Liver (tissue), 9 donors: ENCODE results near the gene CDKN3. TPM values are rescaled to one million over a fixed set of nuclear protein-coding genes. Genes with fewer than 3 reads are reported as not detected.

ENCODE experiments used
- DNase-seq: peaks from one replicate; pipeline ENCODE4 v3.0.0-alpha.2; 2017; ENCODE audit warnings: low spot score
- H3K27ac ChIP-seq, 2 donors: one replicate each; pipeline ENCODE4 v1.7.0; 2013; ENCODE audit warnings: inconsistent platforms in 2 of 2, low read length in 2 of 2, control low read depth in 1 of 2, low read depth in 1 of 2, mild to moderate bottlenecking in 1 of 2
- H3K27me3 ChIP-seq, 4 donors: one replicate each; pipeline versions ENCODE4 v1.6.1 to v1.7.0; 2013; ENCODE audit warnings: low read length in 3 of 4, inconsistent platforms in 1 of 4, mild to moderate bottlenecking in 1 of 4, moderate library complexity in 1 of 4; ENCODE audit not compliant: control insufficient read depth in 4 of 4, insufficient read depth in 4 of 4
- H3K36me3 ChIP-seq, 4 donors: one replicate each; pipeline versions ENCODE4 v1.6.1 to v1.7.0; 2013; ENCODE audit warnings: low read length in 3 of 4, mild to moderate bottlenecking in 3 of 4, low read depth in 1 of 4, moderate library complexity in 1 of 4; ENCODE audit not compliant: control insufficient read depth in 4 of 4, insufficient read depth in 3 of 4
- H3K4me1 ChIP-seq, 4 donors: one replicate each; pipeline versions ENCODE4 v1.6.1 to v1.7.0; 2013; ENCODE audit warnings: low read length in 3 of 4, mild to moderate bottlenecking in 3 of 4, moderate library complexity in 1 of 4; ENCODE audit not compliant: control insufficient read depth in 4 of 4, insufficient read depth in 4 of 4
- H3K4me3 ChIP-seq, 3 donors: one replicate each; pipeline versions ENCODE4 v1.6.1 to v1.7.0; 2013; ENCODE audit warnings: low read length in 3 of 3, control low read depth in 1 of 3, low read depth in 1 of 3, mild to moderate bottlenecking in 1 of 3
- H3K9ac ChIP-seq, 2 donors: one replicate each; pipeline ENCODE4 v1.7.0; 2013; ENCODE audit warnings: low read length in 2 of 2, mild to moderate bottlenecking in 2 of 2, moderate library complexity in 2 of 2, control low read depth in 1 of 2, low read depth in 1 of 2
- H3K9me3 ChIP-seq, 4 donors: one replicate each; pipeline versions ENCODE4 v1.6.1 to v1.7.0; 2013; ENCODE audit warnings: low read length in 3 of 4; ENCODE audit not compliant: control insufficient read depth in 4 of 4
- CTCF ChIP-seq: fragments of 150-350 bp; IDR thresholded peaks from 2 replicates; pipeline ENCODE4 v1.5.1; 2017; ENCODE audit warnings: improper control_type of control experiment, low read depth, low read length; ENCODE audit not compliant: missing input control
- EGR1 ChIP-seq, 2 donors: IDR thresholded peaks; 2 replicates each; pipeline ENCODE4 v1.6.1; 2016 to 2018; ENCODE audit warnings: antibody characterized with exemption in 2 of 2, low read depth in 2 of 2
- FOXA2 ChIP-seq: IDR thresholded peaks from 2 replicates; pipeline ENCODE4 v1.6.1; 2016; ENCODE audit warnings: antibody characterized with exemption
- HNF4A ChIP-seq, 2 donors: conservative IDR thresholded peaks; 2 replicates each; pipeline ENCODE4 v1.6.1; 2016; ENCODE audit warnings: antibody characterized with exemption in 2 of 2, mild to moderate bottlenecking in 2 of 2
- HNF4G ChIP-seq: IDR thresholded peaks from 2 replicates; pipeline ENCODE4 v1.6.1; 2016; ENCODE audit warnings: antibody characterized with exemption
- JUND ChIP-seq, 2 donors: IDR thresholded peaks; 2 replicates each; pipeline ENCODE4 v1.6.1; 2016; ENCODE audit warnings: antibody characterized with exemption in 2 of 2
- RXRA ChIP-seq, 2 donors: IDR thresholded peaks; 2 replicates each; pipeline ENCODE4 v1.6.1; 2017 to 2018; ENCODE audit warnings: antibody characterized with exemption in 2 of 2, mild to moderate bottlenecking in 1 of 2
- ZBTB33 ChIP-seq: IDR thresholded peaks from 2 replicates; pipeline ENCODE4 v1.6.1; 2016; ENCODE audit warnings: antibody characterized with exemption
- WGBS: extraction: QIAGEN DNeasy Blood & Tissue Kit; methylation state at CpG from one replicate; pipeline ENCODE4 v1.1.7; 2013; 5-methylcytosine and 5-hydroxymethylcytosine counted together
- polyA plus RNA-seq, 2 donors: library from polyadenylated mRNA; stranded (reverse) in 1 of 2; unstranded in 1 of 2; fragments of 200-250 nt in 1 of 2; fragments of >200 nt in 1 of 2; fragmentation: Nextera tagmentation in 1 of 2; extraction: Ambion mirVana in 1 of 2; gene quantifications; one replicate each; pipeline versions ENCODE4 v1.2.1 to v1.2.3, GENCODE V29; 2013 to 2015
- total RNA-seq, 2 donors: library from RNA; depleted of rRNA; stranded (reverse); fragments of >200 nt; gene quantifications; one replicate each; pipeline ENCODE4 v1.2.3, GENCODE V29; 2014
- TF ChIP-seq, protein P1 (sequence below): IDR thresholded peaks from 2 replicates; pipeline ENCODE4 v1.6.1; 2016; ENCODE audit warnings: antibody characterized with exemption
- TF ChIP-seq, protein P2 (sequence below): IDR thresholded peaks from 2 replicates; pipeline ENCODE4 v1.6.1; 2016; ENCODE audit warnings: antibody characterized with exemption, mild to moderate bottlenecking
- donor health status: healthy.
- donor health status: healthy.
- donor health status: healthy.
- donor health status: healthy.
- donor health status: healthy.

CDKN3 gene
- total and polyA plus RNA-seq, 4 donors, result 0.50 to 33.9 (median 2.8) TPM

DNA sequence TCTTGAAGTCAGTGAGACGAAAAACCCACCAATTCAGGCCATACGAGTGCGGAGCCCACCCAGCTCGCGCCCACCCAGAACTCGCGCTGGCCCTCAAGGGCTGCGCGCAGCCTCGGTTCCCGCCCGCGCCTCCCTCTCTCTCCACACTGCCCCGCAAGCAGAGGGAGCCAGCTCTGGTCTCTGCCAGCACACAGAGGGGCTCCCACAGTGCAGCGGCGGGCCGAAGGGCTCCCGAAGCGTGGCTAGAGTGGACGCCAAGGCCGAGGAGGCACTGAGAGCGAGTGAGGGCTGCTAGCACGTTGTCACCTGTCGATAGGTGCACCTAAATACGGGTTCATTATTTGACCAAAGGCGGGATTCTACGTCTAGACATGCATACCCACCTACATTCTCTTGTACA, 2.2 kb upstream of the CDKN3 start:
- no peak for TF ChIP-seq HNF4A (conservative IDR thresholded peaks at IDR 0.05)
- Histone ChIP-seq H3K27ac (no peak overlapping the region), H3K4me3 (no peak overlapping the region), H3K36me3 (no peaks in the 10 kb centered on the region), H3K4me1 (peaks cover 3 to 12% (median 8%) of the 10 kb centered on the region in 4 donors), H3K9ac (no peak overlapping the region), H3K9me3 (no peaks in the 10 kb centered on the region), H3K27me3 (no peaks in the 10 kb centered on the region)
- DNase-seq, result no peak
- 97% methylated on average over 27 of the region's 27 CpGs for WGBS

DNA sequence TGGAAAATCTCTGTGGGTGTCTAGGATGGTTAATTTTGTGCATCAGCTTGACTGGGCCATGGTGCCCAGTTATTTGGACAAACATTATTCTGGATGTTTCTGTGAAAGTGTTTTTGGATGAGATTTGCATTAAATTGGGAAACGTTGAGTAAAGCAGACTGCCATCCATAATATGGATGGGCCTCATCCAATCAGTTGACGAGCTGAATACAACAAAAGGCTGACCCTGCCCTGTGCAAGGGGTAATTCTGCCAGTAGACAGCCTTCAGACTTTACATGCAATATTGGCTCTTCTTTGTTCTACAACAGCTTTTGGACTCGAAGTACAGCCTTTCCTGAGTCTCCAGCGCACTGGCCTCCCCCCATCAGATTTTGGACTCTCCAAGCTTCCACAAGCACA, 1.5 kb upstream of the CDKN3 start:
- no peak for DNase-seq
- Histone ChIP-seq H3K36me3 (no peaks in the 10 kb centered on the region), H3K4me1 (peaks cover 3 to 12% (median 8%) of the 10 kb centered on the region in 4 donors), H3K9ac (no peak overlapping the region), H3K4me3 (no peak overlapping the region), H3K9me3 (no peaks in the 10 kb centered on the region), H3K27ac (no peak overlapping the region), H3K27me3 (no peaks in the 10 kb centered on the region)
- 95% methylated on average over 4 of the region's 4 CpGs for WGBS
- TF ChIP-seq EGR1 (IDR thresholded peaks at IDR 0.05; ENCODE audit: low read depth in 2 of 2) (no peak), HNF4G (no peak), ZBTB33 (no peak), FOXA2 (no peak), RXRA (IDR thresholded peaks at IDR 0.05) (no peak), JUND (IDR thresholded peaks at IDR 0.05) (no peak), CTCF (no peak)
- TF ChIP-seq, protein P1, sequence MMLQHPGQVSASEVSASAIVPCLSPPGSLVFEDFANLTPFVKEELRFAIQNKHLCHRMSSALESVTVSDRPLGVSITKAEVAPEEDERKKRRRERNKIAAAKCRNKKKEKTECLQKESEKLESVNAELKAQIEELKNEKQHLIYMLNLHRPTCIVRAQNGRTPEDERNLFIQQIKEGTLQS, result no peak
- TF ChIP-seq, protein P2, sequence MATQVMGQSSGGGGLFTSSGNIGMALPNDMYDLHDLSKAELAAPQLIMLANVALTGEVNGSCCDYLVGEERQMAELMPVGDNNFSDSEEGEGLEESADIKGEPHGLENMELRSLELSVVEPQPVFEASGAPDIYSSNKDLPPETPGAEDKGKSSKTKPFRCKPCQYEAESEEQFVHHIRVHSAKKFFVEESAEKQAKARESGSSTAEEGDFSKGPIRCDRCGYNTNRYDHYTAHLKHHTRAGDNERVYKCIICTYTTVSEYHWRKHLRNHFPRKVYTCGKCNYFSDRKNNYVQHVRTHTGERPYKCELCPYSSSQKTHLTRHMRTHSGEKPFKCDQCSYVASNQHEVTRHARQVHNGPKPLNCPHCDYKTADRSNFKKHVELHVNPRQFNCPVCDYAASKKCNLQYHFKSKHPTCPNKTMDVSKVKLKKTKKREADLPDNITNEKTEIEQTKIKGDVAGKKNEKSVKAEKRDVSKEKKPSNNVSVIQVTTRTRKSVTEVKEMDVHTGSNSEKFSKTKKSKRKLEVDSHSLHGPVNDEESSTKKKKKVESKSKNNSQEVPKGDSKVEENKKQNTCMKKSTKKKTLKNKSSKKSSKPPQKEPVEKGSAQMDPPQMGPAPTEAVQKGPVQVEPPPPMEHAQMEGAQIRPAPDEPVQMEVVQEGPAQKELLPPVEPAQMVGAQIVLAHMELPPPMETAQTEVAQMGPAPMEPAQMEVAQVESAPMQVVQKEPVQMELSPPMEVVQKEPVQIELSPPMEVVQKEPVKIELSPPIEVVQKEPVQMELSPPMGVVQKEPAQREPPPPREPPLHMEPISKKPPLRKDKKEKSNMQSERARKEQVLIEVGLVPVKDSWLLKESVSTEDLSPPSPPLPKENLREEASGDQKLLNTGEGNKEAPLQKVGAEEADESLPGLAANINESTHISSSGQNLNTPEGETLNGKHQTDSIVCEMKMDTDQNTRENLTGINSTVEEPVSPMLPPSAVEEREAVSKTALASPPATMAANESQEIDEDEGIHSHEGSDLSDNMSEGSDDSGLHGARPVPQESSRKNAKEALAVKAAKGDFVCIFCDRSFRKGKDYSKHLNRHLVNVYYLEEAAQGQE, result no peak

GRCh38 chr14:54395716-54396115, 1.1 kb upstream of the CDKN3 start:
- Histone ChIP-seq H3K27me3 (no peaks in the 10 kb centered on the region), H3K4me3 (no peak overlapping the region), H3K27ac (no peak overlapping the region), H3K9me3 (no peaks in the 10 kb centered on the region), H3K9ac (no peak overlapping the region), H3K36me3 (no peaks in the 10 kb centered on the region), H3K4me1 (peaks cover 3 to 12% (median 8%) of the 10 kb centered on the region in 4 donors)
- 95% methylated on average over 2 of the region's 2 CpGs for WGBS
- DNase-seq, result no peak
- TF ChIP-seq, protein P1, result no peak
